Measurements from ENCODE around the gene ZDHHC9.
"Not testable (repeated sequence)": the region's sequence is repeated elsewhere in the genome, so short reads cannot be mapped to it uniquely, and the experiment has no call there.

Gene ZDHHC9

DNA sequence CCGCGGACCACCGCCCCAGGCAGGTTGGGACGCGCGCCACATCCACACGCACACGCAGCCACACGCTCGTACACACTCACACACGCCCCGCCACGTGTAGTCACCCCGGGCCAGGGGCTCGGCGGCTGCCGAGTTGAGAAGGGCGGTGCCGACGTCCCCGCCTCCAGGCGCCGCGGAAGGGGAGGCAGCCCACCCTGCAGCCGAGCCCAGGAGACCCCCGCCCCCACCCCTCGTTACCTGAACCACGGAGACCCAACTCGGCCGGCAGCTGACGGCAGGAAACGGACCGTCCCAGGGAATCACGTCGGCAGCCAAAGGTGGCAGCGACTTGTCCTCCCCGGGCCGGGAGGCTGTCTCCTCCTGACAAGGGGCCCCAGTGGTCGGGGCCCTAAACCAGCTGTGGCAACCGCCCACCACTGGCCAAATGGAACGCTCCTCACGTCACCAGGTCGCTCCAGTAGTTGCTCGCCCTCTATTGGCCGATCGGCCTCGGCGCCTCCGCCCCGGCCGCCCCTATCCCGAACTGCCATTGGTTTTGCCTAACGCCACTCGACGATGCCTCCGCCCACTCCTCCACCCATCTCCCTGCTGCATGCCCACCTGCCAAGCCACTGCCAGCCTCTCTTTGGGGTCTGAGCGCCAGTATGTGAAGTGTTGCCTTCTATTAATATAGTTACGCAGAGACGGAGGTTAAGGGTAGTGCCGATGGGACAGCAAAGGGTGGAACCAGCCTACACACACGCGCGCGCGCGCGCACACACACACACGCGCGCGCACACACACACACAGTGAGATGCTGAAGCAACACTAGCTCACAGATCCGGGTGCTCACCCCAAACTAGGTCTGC is at the start of gene ZDHHC9:
TSS of gene ZDHHC9 (minus strand) at position 428 of the 848 bp plus-strand sequence. CDS start 1,941 bp downstream, outside the sequence.
- peak within 1 kb of the TSS; percentile 83 for H3K4me3 ChIP-seq (ENCODE audit: low read depth, low read length)
- H3K36me3 ChIP-seq (ENCODE audit: control insufficient read depth, insufficient read depth, low read length), result peaks cover 20% of the 10 kb centered on the region
- H3K27me3 ChIP-seq (ENCODE audit: control insufficient read depth, insufficient read depth, low read length), result no peaks in the 10 kb centered on the region
- peaks cover 12% of the 10 kb centered on the region for H3K4me1 ChIP-seq (ENCODE audit: control insufficient read depth, insufficient read depth, low read length)
- H3K9ac ChIP-seq (ENCODE audit: low read depth, low read length), result peak within 1 kb of the TSS; percentile 58
- 0 out of 2 replicates have a peak, but pooled peaks cover 2% of the 10 kb centered on the region for H3K9me3 ChIP-seq (ENCODE audit: control insufficient read depth, insufficient read depth, low read length)
- H3K27ac ChIP-seq (ENCODE audit: low read depth, low read length), result peak within 1 kb of the TSS; percentile 64

DNA sequence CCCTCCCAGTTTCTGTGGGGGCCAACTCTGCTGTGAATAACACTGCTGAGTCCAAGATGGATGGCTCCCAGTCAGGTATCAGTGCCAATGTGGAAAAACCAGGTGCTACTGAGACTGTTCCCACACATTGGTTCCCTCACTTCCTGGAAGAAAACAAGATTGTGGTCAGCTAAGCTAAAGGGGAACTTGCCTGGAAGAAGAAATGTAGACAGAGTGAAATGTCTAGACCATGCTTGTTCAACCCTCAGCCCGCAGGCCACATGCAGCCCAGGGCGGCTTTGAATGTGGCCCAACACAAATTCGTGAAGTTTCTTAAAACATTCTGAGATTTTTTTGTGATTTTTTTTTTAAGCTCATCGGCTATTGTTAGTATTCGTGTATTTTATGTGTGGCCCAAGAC is 33.7 kb upstream of the ZDHHC9 start:
- Histone ChIP-seq H3K36me3 (ENCODE audit: control insufficient read depth, insufficient read depth, low read length) (no peaks in the 10 kb centered on the region), H3K27me3 (ENCODE audit: control insufficient read depth, insufficient read depth, low read length) (peaks cover 4% of the 10 kb centered on the region), H3K9me3 (ENCODE audit: control insufficient read depth, insufficient read depth, low read length) (no peaks in the 10 kb centered on the region; the same call in 1 of the 2 replicates), H3K4me3 (ENCODE audit: low read depth, low read length) (no peak overlapping the region), H3K9ac (ENCODE audit: low read depth, low read length) (no peak overlapping the region), H3K27ac (ENCODE audit: low read depth, low read length) (peak overlapping the region; percentile 78), H3K4me1 (ENCODE audit: control insufficient read depth, insufficient read depth, low read length) (no peaks in the 10 kb centered on the region; the same call in 1 of the 2 replicates)

DNA sequence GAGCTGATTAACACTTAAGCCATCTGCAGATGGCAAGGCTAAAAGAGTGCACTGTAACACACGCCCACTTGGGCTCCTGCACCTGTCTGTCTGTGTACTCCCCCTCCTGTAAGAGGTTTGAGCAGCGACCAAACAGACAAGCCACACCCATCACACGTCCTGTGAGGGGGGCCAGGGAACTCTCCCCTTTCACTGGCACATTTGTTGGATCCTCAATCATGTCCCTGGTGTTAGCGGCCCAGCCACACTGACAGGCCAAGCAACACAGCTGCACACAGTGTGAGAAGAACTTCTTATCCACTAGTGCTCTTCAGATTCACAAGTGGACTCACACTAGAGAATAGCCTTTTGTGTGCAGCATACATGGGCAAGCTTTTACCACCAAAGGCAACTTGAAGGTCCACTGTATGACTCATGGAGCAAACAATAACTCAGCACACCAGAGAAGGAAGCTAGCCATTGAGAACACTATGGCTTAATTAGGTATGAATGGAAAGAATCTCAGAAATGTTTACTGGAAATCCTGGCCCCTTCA is 33.2 kb upstream of the ZDHHC9 start:
- Histone ChIP-seq H3K4me3 (ENCODE audit: low read depth, low read length) (no peak overlapping the region; the same call in 1 of the 2 replicates), H3K27ac (ENCODE audit: low read depth, low read length) (peak overlapping the region; percentile 60), H3K27me3 (ENCODE audit: control insufficient read depth, insufficient read depth, low read length) (peaks cover 4% of the 10 kb centered on the region), H3K9me3 (ENCODE audit: control insufficient read depth, insufficient read depth, low read length) (no peaks in the 10 kb centered on the region; the same call in 1 of the 2 replicates), H3K36me3 (ENCODE audit: control insufficient read depth, insufficient read depth, low read length) (no peaks in the 10 kb centered on the region), H3K9ac (ENCODE audit: low read depth, low read length) (no peak overlapping the region), H3K4me1 (ENCODE audit: control insufficient read depth, insufficient read depth, low read length) (no peaks in the 10 kb centered on the region; the same call in 1 of the 2 replicates)

DNA sequence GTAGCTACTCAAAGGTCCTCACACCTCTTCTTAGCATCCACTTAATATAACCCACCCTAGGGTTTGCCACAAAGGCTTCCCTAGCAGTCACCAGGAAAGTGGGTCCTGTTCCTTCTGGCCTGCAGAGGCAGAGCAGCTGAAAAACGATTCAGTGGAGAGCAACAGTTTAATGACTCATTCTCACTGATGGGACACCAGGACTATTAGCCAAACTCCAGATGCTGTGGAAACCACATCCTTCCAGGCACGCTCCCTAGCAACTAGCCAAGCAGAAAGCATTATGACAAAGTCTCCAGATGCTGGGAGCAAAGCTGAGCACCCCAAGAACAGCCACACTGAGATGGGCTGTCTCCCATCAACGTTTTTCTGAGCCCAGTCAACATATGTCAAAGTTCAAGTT is 32.0 kb upstream of the ZDHHC9 start:
- H3K36me3 ChIP-seq (ENCODE audit: control insufficient read depth, insufficient read depth, low read length), result no peaks in the 10 kb centered on the region
- H3K9ac ChIP-seq (ENCODE audit: low read depth, low read length), result no peak overlapping the region
- no peak overlapping the region for H3K4me3 ChIP-seq (ENCODE audit: low read depth, low read length)
- H3K4me1 ChIP-seq (ENCODE audit: control insufficient read depth, insufficient read depth, low read length), result no peaks in the 10 kb centered on the region; the same call in 1 of the 2 replicates
- no peaks in the 10 kb centered on the region; the same call in 1 of the 2 replicates for H3K9me3 ChIP-seq (ENCODE audit: control insufficient read depth, insufficient read depth, low read length)
- no peak overlapping the region for H3K27ac ChIP-seq (ENCODE audit: low read depth, low read length)
- peaks cover 4% of the 10 kb centered on the region; the same call in 1 of the 2 replicates for H3K27me3 ChIP-seq (ENCODE audit: control insufficient read depth, insufficient read depth, low read length)

DNA sequence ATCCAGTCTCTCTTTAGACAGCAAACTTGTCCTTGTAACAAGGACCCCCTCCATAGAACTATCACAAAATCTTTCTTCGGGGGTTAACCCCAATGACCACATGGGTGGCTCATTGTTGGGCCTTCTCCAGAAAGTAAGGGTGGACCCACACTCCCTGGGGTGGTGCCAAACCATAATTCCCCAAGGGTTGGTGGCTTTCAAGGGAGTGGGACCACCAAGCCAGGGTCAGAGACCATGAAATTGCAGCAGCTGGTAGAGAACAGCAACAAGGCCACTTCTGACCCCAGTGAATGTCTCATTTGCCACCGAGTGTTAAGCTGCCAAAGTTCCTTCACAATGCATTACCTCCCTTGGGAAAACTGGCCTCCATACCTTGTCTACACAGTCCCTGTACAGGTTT is 28.8 kb upstream of the ZDHHC9 start:
- Histone ChIP-seq H3K27ac (ENCODE audit: low read depth, low read length) (no peak overlapping the region), H3K27me3 (ENCODE audit: control insufficient read depth, insufficient read depth, low read length) (peaks cover 4% of the 10 kb centered on the region; the same call in 1 of the 2 replicates), H3K36me3 (ENCODE audit: control insufficient read depth, insufficient read depth, low read length) (no peaks in the 10 kb centered on the region), H3K4me3 (ENCODE audit: low read depth, low read length) (no peak overlapping the region), H3K4me1 (ENCODE audit: control insufficient read depth, insufficient read depth, low read length) (no peaks in the 10 kb centered on the region; the same call in 1 of the 2 replicates), H3K9me3 (ENCODE audit: control insufficient read depth, insufficient read depth, low read length) (no peaks in the 10 kb centered on the region; the same call in 1 of the 2 replicates), H3K9ac (ENCODE audit: low read depth, low read length) (no peak overlapping the region)

DNA sequence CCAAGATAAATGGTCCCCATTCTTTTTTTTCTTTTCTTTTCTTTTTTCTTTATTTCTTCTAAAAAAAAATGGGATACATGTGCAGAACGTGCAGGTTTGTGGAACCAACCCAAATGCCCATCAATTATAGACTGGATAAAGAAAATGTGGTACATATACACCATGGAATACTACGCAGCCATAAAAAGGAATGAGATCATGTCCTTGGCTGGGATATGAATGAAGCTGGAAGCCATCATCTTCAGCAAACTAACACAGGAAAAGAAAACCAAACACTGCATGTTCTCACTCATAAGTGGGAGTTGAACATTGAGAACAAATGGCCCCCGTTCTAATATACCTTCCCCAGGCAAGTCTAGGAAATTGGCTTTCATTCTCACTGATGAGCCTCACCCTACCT is 22.6 kb upstream of the ZDHHC9 start:
- not testable (repeated sequence) for H3K9me3 ChIP-seq (ENCODE audit: control insufficient read depth, insufficient read depth, low read length); H3K36me3 ChIP-seq (ENCODE audit: control insufficient read depth, insufficient read depth, low read length); H3K9ac ChIP-seq (ENCODE audit: low read depth, low read length); H3K4me3 ChIP-seq (ENCODE audit: low read depth, low read length); H3K4me1 ChIP-seq (ENCODE audit: control insufficient read depth, insufficient read depth, low read length); H3K27me3 ChIP-seq (ENCODE audit: control insufficient read depth, insufficient read depth, low read length); H3K27ac ChIP-seq (ENCODE audit: low read depth, low read length)

DNA sequence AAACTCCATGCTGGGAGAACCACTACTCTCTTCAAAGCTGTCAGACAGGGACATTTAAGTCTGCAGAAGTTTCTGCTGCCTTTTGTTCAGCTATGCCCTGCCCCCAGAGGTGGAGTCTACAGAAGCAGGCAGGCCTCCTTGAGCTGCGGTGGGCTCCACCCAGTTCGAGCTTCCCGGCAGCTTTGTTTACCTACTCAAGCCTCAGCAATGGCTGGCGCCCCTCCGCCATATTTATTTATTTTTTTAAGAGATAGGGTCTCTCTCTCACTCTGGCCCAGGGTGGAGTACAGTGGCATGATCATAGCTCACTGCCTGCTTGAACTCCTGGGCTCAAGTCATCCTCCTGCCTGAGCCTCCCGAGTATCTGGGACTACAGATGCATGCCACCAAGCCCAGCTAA is 15.4 kb upstream of the ZDHHC9 start:
- H3K4me1 ChIP-seq (ENCODE audit: control insufficient read depth, insufficient read depth, low read length); H3K4me3 ChIP-seq (ENCODE audit: low read depth, low read length); H3K36me3 ChIP-seq (ENCODE audit: control insufficient read depth, insufficient read depth, low read length); H3K27me3 ChIP-seq (ENCODE audit: control insufficient read depth, insufficient read depth, low read length); H3K9me3 ChIP-seq (ENCODE audit: control insufficient read depth, insufficient read depth, low read length); H3K9ac ChIP-seq (ENCODE audit: low read depth, low read length); H3K27ac ChIP-seq (ENCODE audit: low read depth, low read length): not testable (repeated sequence)

DNA sequence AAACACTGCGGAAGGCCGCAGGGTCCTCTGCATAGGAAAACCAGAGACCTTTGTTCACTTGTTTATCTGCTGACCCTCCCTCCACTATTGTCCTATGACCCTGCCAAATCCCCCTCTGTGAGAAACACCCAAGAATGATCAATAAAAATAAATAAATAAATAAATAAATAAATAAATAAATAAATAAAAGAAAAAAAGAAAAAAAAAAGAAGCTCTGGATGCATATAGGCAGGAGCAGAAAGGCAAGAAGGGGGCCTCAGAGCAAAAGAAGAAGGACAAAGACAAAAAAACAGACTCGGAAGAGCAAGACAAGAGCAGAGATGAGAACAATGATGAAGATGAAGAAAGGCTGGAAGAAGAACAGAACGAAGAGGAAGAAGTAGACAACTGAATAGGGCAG is 8.1 kb upstream of the ZDHHC9 start:
- not testable (repeated sequence) for H3K4me3 ChIP-seq (ENCODE audit: low read depth, low read length); H3K27me3 ChIP-seq (ENCODE audit: control insufficient read depth, insufficient read depth, low read length); H3K9me3 ChIP-seq (ENCODE audit: control insufficient read depth, insufficient read depth, low read length); H3K4me1 ChIP-seq (ENCODE audit: control insufficient read depth, insufficient read depth, low read length); H3K9ac ChIP-seq (ENCODE audit: low read depth, low read length); H3K36me3 ChIP-seq (ENCODE audit: control insufficient read depth, insufficient read depth, low read length); H3K27ac ChIP-seq (ENCODE audit: low read depth, low read length)

DNA sequence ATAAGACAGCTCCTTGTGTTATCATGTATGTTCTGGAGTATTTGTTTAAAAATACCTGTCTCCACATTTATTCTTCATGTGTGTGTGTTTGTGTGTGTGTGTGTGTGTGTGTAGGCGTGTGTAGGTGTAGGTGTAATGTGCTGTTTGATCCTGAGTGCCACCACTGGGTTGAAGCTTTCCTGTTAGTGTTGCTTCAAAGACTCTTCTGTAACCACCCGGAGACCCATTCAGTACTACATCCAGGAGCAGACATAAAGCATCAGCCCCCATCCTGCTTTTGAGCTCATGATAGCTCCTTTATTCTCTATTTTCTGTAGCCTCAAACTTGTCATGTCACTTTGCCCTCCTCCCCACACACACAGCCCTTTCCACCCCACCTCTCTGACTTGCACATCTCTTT is 3.0 kb upstream of the ZDHHC9 start:
- Histone ChIP-seq H3K27ac (ENCODE audit: low read depth, low read length) (no peak overlapping the region), H3K36me3 (ENCODE audit: control insufficient read depth, insufficient read depth, low read length) (peaks cover under 1% of the 10 kb centered on the region; the same call in 1 of the 2 replicates), H3K9me3 (ENCODE audit: control insufficient read depth, insufficient read depth, low read length) (0 out of 2 replicates have a peak, but pooled peaks cover 3% of the 10 kb centered on the region), H3K4me3 (ENCODE audit: low read depth, low read length) (no peak overlapping the region), H3K9ac (ENCODE audit: low read depth, low read length) (no peak overlapping the region), H3K4me1 (ENCODE audit: control insufficient read depth, insufficient read depth, low read length) (peaks cover 10% of the 10 kb centered on the region), H3K27me3 (ENCODE audit: control insufficient read depth, insufficient read depth, low read length) (no peaks in the 10 kb centered on the region)

DNA sequence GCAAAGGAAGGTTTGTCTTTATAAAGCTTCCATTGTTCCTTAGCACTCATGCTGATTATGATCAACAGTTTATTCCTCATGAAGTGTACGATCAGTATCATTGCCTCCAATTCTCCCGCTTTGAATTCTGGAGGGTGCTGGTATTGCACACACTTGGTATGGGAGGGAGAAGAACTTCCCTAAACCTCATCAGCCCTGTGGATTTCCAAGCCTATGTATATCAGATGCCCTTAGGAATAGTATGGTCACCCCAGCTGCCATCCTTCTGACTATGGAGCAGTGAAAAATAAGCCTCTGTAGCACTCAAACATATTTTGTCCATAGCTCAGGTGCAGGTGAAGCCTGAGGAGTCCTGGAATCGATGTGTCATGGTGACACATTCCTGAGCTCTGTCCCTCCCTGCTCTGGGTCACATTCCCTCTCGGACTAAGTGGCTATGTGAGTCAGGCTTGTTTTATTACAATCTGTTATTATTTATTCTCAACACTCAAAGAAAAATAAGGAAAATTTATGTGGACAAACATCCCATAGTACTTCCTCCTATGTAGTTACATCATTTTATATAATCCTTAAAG is 2.0 kb upstream of the ZDHHC9 start:
- H3K9ac ChIP-seq (ENCODE audit: low read depth, low read length), result no peak overlapping the region
- no peak overlapping the region for H3K4me3 ChIP-seq (ENCODE audit: low read depth, low read length)
- no peaks in the 10 kb centered on the region for H3K27me3 ChIP-seq (ENCODE audit: control insufficient read depth, insufficient read depth, low read length)
- H3K4me1 ChIP-seq (ENCODE audit: control insufficient read depth, insufficient read depth, low read length), result peaks cover 12% of the 10 kb centered on the region
- H3K9me3 ChIP-seq (ENCODE audit: control insufficient read depth, insufficient read depth, low read length), result 0 out of 2 replicates have a peak, but pooled peaks cover 3% of the 10 kb centered on the region
- no peak overlapping the region for H3K27ac ChIP-seq (ENCODE audit: low read depth, low read length)
- peaks cover 10% of the 10 kb centered on the region for H3K36me3 ChIP-seq (ENCODE audit: control insufficient read depth, insufficient read depth, low read length)

DNA sequence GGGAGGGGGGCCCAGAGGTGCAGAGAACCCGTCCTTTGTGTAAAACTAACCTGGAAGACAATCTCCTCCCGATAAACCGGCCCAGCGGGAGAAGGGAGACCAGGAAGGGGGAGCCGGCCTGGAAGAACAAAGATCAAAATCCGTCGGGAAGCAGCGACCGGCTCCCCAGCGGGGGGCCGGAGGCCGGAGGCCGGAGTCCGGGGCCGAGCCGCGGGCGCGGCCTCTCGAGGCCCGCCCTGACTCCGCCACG is 552 bp downstream of the ZDHHC9 start:
- H3K4me1 ChIP-seq (ENCODE audit: control insufficient read depth, insufficient read depth, low read length), result peaks cover 12% of the 10 kb centered on the region
- H3K27ac ChIP-seq (ENCODE audit: low read depth, low read length), result peak overlapping the region; percentile 64
- H3K4me3 ChIP-seq (ENCODE audit: low read depth, low read length), result peak overlapping the region; percentile 83
- no peaks in the 10 kb centered on the region for H3K9me3 ChIP-seq (ENCODE audit: control insufficient read depth, insufficient read depth, low read length)
- peak overlapping the region; percentile 58 for H3K9ac ChIP-seq (ENCODE audit: low read depth, low read length)
- peaks cover 22% of the 10 kb centered on the region for H3K36me3 ChIP-seq (ENCODE audit: control insufficient read depth, insufficient read depth, low read length)
- no peaks in the 10 kb centered on the region for H3K27me3 ChIP-seq (ENCODE audit: control insufficient read depth, insufficient read depth, low read length)

Data from HUES48 (cell line).